NCI-H2196 treated with DMSO at 0.1 percent for 48 hours (cell line): ENCODE data around the gene UGT1A6.
"Not testable (repeated sequence)": the region's sequence is repeated elsewhere in the genome, so short reads cannot be mapped to it uniquely, and the experiment has no call there.

Experiments used
- DNase-seq: peaks from one replicate; lab custom pipeline; 2025; ENCODE audit not compliant: unreplicated experiment; lab: John Stamatoyannopoulos, UW

UGT1A6 gene

GRCh38 chr2:233714121-233714520 lies 21.4 kb downstream of the UGT1A6 start:
- DNase-seq: no peak

GRCh38 chr2:233718552-233718951 lies 25.9 kb downstream of the UGT1A6 start, which contains the start of gene UGT1A4:
Gene UGT1A4 (plus strand): TSS chr2:233718736. CDS start chr2:233718821, 85 bp downstream.
- no peak for DNase-seq

- DNase-seq: no peak
Measured at GRCh38 chr2:233728723-233729301, 36.1 kb downstream of the UGT1A6 start, which contains the start of gene UGT1A3. Gene UGT1A3 (plus strand): TSS chr2:233729042. CDS start chr2:233729127, 85 bp downstream.

GRCh38 chr2:233736868-233737653 lies 44.4 kb downstream of the UGT1A6 start:
- not testable (repeated sequence) for DNase-seq

- no peak for DNase-seq
Measured at GRCh38 chr2:233740870-233741269, 48.2 kb downstream of the UGT1A6 start.

GRCh38 chr2:233743464-233744259 lies 51.0 kb downstream of the UGT1A6 start:
- DNase-seq: no peak

GRCh38 chr2:233745073-233745755 lies 52.5 kb downstream of the UGT1A6 start:
- DNase-seq: no peak

GRCh38 chr2:233745838-233746237 lies 53.1 kb downstream of the UGT1A6 start:
- DNase-seq: not testable (repeated sequence)

- no peak for DNase-seq
Measured at GRCh38 chr2:233746475-233747282, 54.0 kb downstream of the UGT1A6 start.

GRCh38 chr2:233747283-233747544 lies 54.5 kb downstream of the UGT1A6 start:
- no peak for DNase-seq

GRCh38 chr2:233750689-233751088 lies 58.0 kb downstream of the UGT1A6 start:
- not testable (repeated sequence) for DNase-seq

GRCh38 chr2:233751212-233752009 lies 58.7 kb downstream of the UGT1A6 start:
- not testable (repeated sequence) for DNase-seq

GRCh38 chr2:233754872-233755611 lies 62.4 kb downstream of the UGT1A6 start:
- no peak for DNase-seq

- DNase-seq: no peak
Measured at GRCh38 chr2:233756429-233757081, 63.9 kb downstream of the UGT1A6 start.

- no peak for DNase-seq
Measured at GRCh38 chr2:233758141-233758540, 65.5 kb downstream of the UGT1A6 start.

GRCh38 chr2:233758849-233759248 lies 66.2 kb downstream of the UGT1A6 start:
- no peak for DNase-seq

GRCh38 chr2:233760043-233760442 lies 67.4 kb downstream of the UGT1A6 start, which contains the start of gene UGT1A1:
Gene UGT1A1 (plus strand): TSS chr2:233760270. CDS start chr2:233760288, 18 bp downstream.
- no peak for DNase-seq

- no peak for DNase-seq
Measured at GRCh38 chr2:233761040-233761769, 68.5 kb downstream of the UGT1A6 start.
